Activated naive CD4-positive, alpha-beta T cell treated with anti-CD3 and anti-CD28 coated beads, Interleukin-2, amount 10 ng/mL, durations not matched to agents 7 days and 5 days (primary cell): Measurements from ENCODE around the gene CNTNAP1.

Experiments used
- CTCF ChIA-PET: fragments of 350-600 bp; sonication (Branson Sonifier 250); formaldehyde crosslinking; loops from one replicate; lab custom pipeline; 2021; ENCODE audit warnings: antibody characterized with exemption; lab: Charles Lee
- DNase-seq: peaks from one replicate; pipeline ENCODE4 v3.0.0-alpha.2; 2020
- H3K27ac Mint-ChIP-seq: one replicate; pipeline ENCODE4 v1.8.0; 2021; ENCODE audit warnings: mild to moderate bottlenecking, moderate library complexity, mixed read lengths
- H3K27me3 Mint-ChIP-seq: one replicate; pipeline ENCODE4 v1.8.0; 2021; ENCODE audit warnings: mild to moderate bottlenecking, mixed read lengths
- H3K36me3 Mint-ChIP-seq: one replicate; pipeline ENCODE4 v1.8.0; 2021; ENCODE audit warnings: mixed read lengths
- H3K4me1 Mint-ChIP-seq: one replicate; pipeline ENCODE4 v1.8.0; 2021; ENCODE audit warnings: mixed read lengths
- H3K4me3 Mint-ChIP-seq: one replicate; pipeline ENCODE4 v1.8.0; 2021; ENCODE audit warnings: mild to moderate bottlenecking, moderate library complexity, mixed read lengths
- H3K9me3 Mint-ChIP-seq: one replicate; pipeline ENCODE4 v1.8.0; 2021; ENCODE audit warnings: mixed read lengths

CNTNAP1 gene

DNA sequence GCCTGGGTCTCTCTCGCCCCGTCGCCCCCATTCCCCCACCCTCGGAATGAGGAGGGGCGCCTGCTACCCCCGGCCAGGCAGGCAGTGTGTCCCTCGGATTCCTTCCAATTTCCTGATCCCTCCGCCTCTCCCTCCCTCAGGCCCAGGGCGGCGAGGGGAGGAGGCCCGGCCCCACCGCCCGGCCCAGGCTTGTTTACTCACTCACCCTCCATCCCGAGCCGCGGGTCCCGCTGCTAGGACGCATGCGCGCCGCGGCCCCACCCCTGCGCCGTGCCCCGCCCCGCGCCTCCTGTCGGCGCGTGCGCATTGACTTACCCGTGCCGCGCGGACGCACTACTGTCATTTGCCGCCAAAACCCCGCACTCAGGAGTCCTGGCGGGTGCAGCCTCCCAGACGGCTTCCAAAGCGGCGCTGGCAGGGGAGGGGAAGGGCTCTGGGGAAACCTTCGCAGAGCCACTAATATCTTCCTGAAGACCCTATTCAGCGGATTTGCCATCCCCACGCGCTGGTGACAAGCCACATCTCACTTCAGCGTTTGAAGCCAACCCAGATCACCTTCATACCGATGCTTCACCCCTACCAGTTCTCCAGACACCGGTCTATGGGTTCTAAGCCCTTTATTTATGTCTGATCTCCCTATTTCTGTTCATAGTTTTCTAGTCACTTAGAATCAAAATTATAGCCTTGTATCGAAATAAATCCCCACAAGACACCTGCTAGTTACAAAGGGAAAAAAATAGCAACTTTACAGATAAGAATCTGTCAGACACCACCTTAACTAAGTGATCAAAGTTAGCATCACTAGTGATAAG, 62.7 kb downstream of the CNTNAP1 start, which contains the start of gene EZH1:
TSS of gene EZH1 (minus strand) at position 235 of the 812 bp plus-strand sequence. CDS start 16,099 bp downstream, outside the sequence.
- Mint-ChIP-seq H3K4me3 (peak within 1 kb of the TSS; percentile 98), H3K27ac (peak within 1 kb of the TSS; percentile 94), H3K4me1 (peaks cover 22% of the 10 kb centered on the region), H3K9me3 (no peaks in the 10 kb centered on the region), H3K36me3 (no peaks in the 10 kb centered on the region), H3K27me3 (peaks cover 41% of the 10 kb centered on the region)
- CTCF ChIA-PET, result no interaction called here
- DNase-seq, result peak; percentile 92

DNA sequence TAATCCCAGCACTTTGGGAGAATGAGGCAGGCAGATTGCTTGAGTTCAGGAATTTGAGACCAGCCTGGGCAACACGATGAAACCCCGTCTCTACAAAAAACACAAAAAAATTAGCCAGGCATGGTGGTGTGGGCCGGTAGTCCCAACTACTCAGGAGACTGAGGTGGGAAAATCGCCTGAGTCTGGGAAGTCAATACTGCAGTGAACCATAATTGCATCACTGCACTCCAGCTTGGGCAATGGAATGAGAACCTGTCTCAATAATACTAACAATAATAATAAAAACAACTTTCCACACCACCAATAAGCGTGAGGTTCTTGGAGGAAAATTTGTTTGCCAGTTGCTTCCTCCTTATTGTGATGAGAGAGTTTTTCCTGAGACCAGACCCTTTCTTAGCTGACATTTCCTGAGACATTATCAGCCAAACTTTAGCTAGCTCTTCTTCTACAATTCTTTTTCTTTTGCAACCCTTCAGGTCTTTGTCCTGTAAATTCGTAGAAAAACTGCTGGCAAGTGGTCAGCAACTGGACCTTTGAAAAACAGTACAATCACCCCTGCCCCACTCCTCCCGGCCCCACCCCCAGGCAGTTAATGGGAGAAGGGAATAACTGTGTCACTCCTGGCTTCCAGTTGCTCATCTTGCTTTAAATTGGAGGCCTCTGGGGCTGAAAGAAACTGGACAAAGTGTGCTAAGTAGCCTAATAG, 66.0 kb downstream of the CNTNAP1 start:
- Mint-ChIP-seq H3K27me3 (peaks cover 69% of the 10 kb centered on the region), H3K27ac (no peak overlapping the region), H3K36me3 (no peaks in the 10 kb centered on the region), H3K4me3 (no peak overlapping the region), H3K4me1 (peaks cover 18% of the 10 kb centered on the region), H3K9me3 (no peaks in the 10 kb centered on the region)
- CTCF ChIA-PET, result interaction anchor here (1.0 kb wide), 1 partner anchor 15 kb away, joined by 5 read pairs; no protein-coding TSS in a partner anchor
- DNase-seq, result no peak

DNA sequence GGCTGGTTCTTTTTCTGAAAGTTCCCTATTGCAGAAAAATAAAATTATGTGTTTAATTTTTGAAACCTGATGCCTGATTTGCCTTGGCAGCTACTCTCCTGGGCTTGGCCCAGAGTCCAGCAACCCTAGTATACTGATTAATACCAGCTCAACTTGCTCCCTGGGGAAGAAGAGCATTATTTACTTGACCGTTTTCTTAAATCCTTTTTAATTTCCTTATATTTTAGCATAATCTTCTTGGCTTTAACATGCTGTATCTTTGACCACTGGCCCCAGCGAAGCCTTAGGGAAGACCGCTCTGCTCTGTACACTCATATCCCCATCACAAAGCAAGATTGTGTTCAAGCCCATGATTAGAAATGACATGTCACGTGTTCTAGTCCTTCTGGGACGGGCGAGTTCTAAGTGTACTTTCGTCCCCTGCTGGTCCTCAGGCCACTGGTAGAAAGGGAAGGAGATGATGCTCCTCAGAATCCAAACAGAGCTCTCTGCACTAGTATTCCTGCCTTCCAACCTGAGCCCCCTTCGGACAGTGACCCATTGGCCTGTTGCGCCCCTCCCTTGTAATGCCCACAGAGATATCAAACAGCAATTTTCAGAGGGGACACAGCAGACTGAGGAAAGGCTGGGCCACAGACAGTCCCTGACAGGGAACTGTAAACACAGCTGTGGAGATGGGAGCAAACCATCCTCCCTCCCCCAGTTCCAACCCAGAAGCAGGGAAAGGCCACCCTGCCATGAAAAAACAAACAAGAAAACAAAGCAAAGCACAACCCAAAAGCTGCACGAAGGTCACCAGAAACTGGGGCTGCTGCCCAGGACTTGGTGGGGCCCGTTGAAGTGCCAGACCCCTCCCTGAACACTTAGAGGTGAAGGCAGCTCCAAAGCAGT, 66.8 kb downstream of the CNTNAP1 start:
- peaks cover 77% of the 10 kb centered on the region for H3K27me3 Mint-ChIP-seq
- H3K27ac Mint-ChIP-seq, result no peak overlapping the region
- H3K4me3 Mint-ChIP-seq, result no peak overlapping the region
- CTCF ChIA-PET, result interaction anchor here (1.0 to 2.8 kb wide), 3 partner anchors 14 to 342 kb away, joined by 3 to 10 read pairs (median 5); no protein-coding TSS in a partner anchor
- no peak for DNase-seq
- no peaks in the 10 kb centered on the region for H3K9me3 Mint-ChIP-seq
- H3K36me3 Mint-ChIP-seq, result no peaks in the 10 kb centered on the region
- H3K4me1 Mint-ChIP-seq, result peaks cover 10% of the 10 kb centered on the region
